HG03060 (cell line): ENCODE data around the gene BEND5.

ENCODE experiments used
- ATAC-seq: cut with Tn5 transposase; IDR thresholded peaks from one replicate; pipeline ENCODE4 v1.9.1; 2021; ENCODE audit warnings: low read depth, moderate number of reproducible peaks; ENCODE audit not compliant: unreplicated experiment

BEND5 gene

GRCh38 chr1:48767975-48768510 lies 8.6 kb downstream of the BEND5 start:
- no peak for ATAC-seq

DNA sequence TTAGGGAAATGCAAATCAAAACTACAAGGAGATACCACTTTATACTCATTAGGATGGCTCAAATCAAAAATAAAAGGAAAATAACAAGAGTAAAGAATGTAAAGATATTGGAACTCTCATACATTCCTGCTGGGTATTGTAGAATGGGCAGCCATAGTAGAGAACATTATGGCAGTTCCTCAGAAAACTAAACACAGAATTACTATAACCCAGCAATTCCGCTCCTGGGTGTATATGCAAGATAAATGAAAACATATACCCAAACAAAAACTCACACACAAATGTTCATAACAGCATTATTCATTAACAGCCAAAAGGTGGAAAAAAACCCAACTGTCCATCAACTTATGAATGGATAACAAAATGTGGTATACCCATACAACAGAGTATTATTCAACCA lies 11.4 kb downstream of the BEND5 start:
- no peak for ATAC-seq

GRCh38 chr1:48761986-48762385 lies 14.7 kb downstream of the BEND5 start:
- ATAC-seq = no peak

GRCh38 chr1:48761411-48761810 lies 15.3 kb downstream of the BEND5 start:
- no peak for ATAC-seq

- no peak for ATAC-seq
These were observed 15.8 kb downstream of the BEND5 start for GRCh38 chr1:48760857-48761256.

DNA sequence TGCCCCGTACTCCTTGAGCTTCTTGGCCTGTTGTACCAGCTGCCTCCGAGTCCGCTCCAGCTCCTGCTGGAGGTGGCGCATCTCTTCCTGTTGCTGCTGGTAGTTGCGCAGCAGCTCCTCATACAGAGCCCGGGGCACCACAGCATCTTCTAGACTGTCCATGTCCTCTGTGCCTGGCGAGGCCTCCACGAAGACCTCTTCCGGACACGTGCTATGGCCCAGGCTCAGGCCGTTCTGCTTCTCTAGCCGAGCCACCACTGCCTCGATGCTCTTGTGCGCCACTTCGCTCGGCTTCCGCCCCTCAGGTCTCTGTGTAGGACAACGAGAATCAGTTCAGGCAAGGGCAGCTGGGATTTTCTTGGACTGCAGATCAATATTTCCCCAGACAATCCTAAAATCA lies 17.7 kb downstream of the BEND5 start:
- ATAC-seq = no peak

DNA sequence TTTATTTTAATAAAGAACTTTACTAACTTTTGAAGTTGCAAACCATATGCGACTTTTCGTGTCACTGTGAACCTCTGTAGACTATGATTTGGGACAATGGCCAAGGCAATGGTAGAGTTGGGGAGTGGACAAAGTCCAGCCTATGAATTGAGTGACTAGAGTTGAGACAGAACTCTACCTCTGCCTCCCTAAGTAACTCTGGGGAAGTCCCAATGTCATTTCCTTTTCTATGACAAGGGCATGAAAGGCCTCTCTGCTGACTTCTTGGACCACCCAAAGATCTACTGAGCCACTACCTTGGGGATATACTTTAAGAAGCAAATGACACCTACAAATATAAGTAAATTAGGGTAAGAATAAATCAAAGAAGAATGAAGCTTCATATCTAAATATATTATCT lies 19.3 kb downstream of the BEND5 start:
- ATAC-seq = no peak

- ATAC-seq = no peak
These were observed 19.9 kb downstream of the BEND5 start for GRCh38 chr1:48756683-48757316.

DNA sequence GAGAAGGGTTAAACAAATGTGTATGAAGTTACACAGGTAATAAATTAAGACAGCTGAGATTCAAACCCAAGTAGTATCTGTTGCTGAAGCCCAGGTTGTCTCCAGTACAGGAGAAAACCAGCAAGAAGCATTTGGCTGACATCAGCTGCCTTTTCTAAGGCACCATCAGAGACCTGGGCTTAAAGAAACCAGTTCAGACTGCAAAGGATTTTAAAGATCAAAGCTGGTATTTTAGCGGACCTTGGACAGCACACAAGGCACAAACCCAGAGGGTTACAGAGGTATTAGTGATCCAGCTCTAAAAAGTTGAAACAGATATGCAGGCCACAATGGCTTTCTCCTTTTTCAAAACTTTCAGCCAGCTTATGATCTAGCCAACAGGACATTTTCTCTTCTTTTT lies 23.4 kb downstream of the BEND5 start:
- ATAC-seq = no peak

DNA sequence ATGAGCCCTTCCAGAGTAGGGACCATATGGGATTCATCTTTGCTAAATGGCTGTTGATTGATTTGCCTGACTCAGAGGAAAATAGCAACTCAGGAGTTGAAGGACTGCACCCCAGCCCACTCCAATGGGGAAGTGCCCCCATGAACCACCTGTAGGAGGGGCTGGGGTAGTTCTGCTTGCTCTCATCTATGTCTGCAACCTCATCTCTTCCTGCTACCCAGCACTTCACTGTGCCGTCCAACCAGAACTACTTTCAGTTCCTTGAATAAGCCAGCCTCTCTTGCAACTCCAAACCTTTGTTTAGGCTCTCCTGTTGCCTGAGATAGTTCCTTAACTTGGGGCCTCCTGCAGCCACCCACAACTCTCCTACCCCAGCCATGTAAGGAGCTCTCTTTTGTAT lies 26.6 kb downstream of the BEND5 start:
- no peak for ATAC-seq

GRCh38 chr1:48749068-48749467 lies 27.6 kb downstream of the BEND5 start:
- ATAC-seq = no peak

DNA sequence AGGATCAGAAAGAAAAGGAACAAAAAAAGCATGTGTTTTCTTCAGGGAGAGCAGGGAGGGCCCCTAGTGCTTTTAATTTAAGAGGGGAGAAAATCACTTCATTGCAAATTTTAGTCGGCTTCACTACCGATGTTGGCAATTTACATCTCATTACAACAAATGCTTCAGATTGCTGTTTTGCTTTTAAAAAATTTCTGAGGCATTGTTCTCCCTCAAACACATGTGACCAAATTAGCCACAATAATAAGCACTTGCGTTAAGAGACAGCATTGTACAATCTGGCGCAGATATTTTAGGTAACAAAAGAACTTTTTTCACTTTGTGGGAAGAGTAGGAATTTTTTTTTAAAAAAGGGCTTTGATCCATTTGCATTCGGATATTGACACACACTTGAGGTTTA lies 29.8 kb downstream of the BEND5 start:
- no peak for ATAC-seq

DNA sequence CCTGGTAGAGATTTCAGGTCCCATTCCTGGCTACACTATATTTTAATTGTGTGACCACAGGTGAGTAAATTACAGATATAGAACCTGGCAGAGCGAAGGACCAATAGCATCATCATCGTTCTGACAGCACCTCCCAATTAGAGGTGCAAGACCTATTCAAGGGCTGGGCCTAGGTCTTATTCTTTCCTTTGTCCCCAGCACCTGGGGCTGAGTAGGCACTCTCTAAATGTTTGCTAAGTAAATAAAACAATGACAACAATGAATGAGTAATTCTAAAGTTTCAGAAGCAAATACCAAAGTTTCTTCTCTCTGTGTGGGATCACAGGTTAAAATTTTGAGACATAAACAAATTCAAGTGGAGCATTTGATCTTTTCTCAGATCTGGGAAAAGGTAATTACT lies 32.7 kb downstream of the BEND5 start:
- ATAC-seq = no peak

DNA sequence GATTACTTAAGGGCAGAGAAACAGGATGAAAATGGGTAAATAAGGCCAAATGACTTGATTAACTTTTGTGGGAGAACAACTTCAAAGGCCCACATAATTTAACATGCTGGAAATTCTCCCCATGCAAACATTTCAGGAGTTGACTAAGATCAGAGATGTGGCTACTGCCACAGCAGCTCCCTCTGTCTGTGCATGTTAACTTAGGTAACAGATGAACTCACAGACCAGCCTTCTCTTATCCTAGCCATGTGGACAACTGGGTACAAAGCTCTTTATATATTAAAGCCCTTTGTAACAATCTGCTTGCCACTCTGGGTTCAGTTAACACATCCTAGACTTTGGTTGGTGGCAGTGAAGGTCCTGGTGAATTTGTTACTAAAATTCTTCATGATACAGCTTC lies 33.2 kb downstream of the BEND5 start:
- no peak for ATAC-seq

- no peak for ATAC-seq
These were observed 35.3 kb downstream of the BEND5 start for GRCh38 chr1:48741380-48741779.

- ATAC-seq = no peak
These were observed 36.1 kb downstream of the BEND5 start for GRCh38 chr1:48740621-48741020.

- ATAC-seq = no peak
These were observed 37.6 kb downstream of the BEND5 start for GRCh38 chr1:48739091-48739490.

DNA sequence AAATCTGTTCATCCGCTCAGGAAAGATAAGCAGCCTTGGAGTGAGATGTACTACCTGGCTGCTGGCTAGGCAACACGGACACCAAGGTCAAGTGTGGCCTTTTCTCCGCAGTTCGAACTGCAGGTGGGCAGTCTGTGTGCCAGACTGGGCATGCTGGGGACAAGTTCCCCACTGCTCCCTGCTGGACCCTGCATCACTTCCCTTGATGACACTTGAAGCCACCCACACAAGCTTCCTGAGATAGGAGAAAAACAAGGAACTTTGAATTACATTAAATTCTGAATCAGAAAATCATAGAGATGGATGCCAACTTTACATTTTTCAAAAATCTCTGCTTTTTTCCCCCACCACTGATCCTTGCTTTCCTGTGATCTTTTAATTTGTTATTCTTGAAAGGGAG lies 38.3 kb downstream of the BEND5 start:
- ATAC-seq = no peak

GRCh38 chr1:48735796-48736195 lies 40.9 kb downstream of the BEND5 start:
- ATAC-seq = no peak

- ATAC-seq = no peak
These were observed 46.4 kb downstream of the BEND5 start for GRCh38 chr1:48730164-48730910.

- ATAC-seq = no peak
These were observed 48.1 kb downstream of the BEND5 start for GRCh38 chr1:48728584-48728983.

GRCh38 chr1:48726557-48727215 lies 50.0 kb downstream of the BEND5 start:
- no peak for ATAC-seq
